Endothelial cell of umbilical vein (primary cell): Measurements from ENCODE around the gene CACNA1C. TPM values are rescaled to one million over a fixed set of nuclear protein-coding genes. Genes with fewer than 3 reads are reported as not detected.

Experiments
- BruUV-seq: library from RNA; stranded (reverse); fragments of 400-500 nt; replicated peaks from 2 replicates; lab custom pipeline; 2021; lab: Mats Ljungman, UMichigan
- CTCF ChIA-PET: fragments of 300-600, 350-600 bp; sonication (Branson Sonifier 250); formaldehyde crosslinking; loops from one replicate; lab custom pipeline; 2021; ENCODE audit warnings: antibody characterized with exemption, inconsistent platforms; lab: Charles Lee
- POLR2A ChIA-PET: fragments of 300-600, 350-600 bp; sonication (Branson Sonifier 250); formaldehyde crosslinking; loops from one replicate; lab custom pipeline; 2021; ENCODE audit warnings: antibody characterized with exemption, inconsistent platforms; lab: Charles Lee
- DNase-seq: peaks from one replicate; pipeline ENCODE4 v3.0.0-alpha.2; 2011; ENCODE audit warnings: low read depth, low spot score
- FAIRE-seq: peaks from 2 replicates; lab custom pipeline; 2011; peaks lifted over from hg19 to GRCh38; lab: Jason Lieb, UNC
- H2AFZ ChIP-seq: 2 replicates; pipeline ENCODE4 v1.6.0; 2012; ENCODE audit warnings: low read depth, low read length, control low read depth, inconsistent platforms
- H3K27ac ChIP-seq: 2 replicates; pipeline ENCODE4 v1.5.1; 2011; ENCODE audit warnings: low read depth, mild to moderate bottlenecking, control low read depth, low read length, moderate library complexity; ENCODE audit not compliant: insufficient read depth
- H3K27me3 ChIP-seq, 2 experiments: 2 replicates each; pipeline versions ENCODE4 v1.6.0 to v1.6.1; 2011; ENCODE audit warnings: low read length in 2 of 2, mixed read lengths in 1 of 2; ENCODE audit not compliant: control insufficient read depth in 2 of 2, insufficient read depth in 2 of 2
- H3K36me3 ChIP-seq, 2 experiments: 2 replicates in 1 of 2; 3 replicates in 1 of 2; pipeline ENCODE4 v1.5.1; 2011; ENCODE audit warnings: low read length in 2 of 2, mild to moderate bottlenecking in 1 of 2, moderate library complexity in 1 of 2; ENCODE audit not compliant: control insufficient read depth in 2 of 2, insufficient read depth in 2 of 2; ENCODE audit errors: extremely low read depth in 1 of 2
- H3K4me1 ChIP-seq: 3 replicates; pipeline ENCODE4 v1.5.1; 2011; ENCODE audit warnings: mild to moderate bottlenecking, low read length; ENCODE audit not compliant: control insufficient read depth, insufficient read depth; ENCODE audit errors: extremely low read depth
- H3K4me2 ChIP-seq: 2 replicates; pipeline ENCODE4 v1.6.1; 2011; ENCODE audit warnings: low read length, control low read depth, mixed read lengths; ENCODE audit not compliant: insufficient read depth
- H3K4me3 ChIP-seq, 3 experiments: fragments of 200-600 bp in 1 of 3; sonication (generic), shearing (Covaris generic) in 1 of 3; replicated peaks in 1 of 3; 2 replicates each; pipeline ENCODE4 v1.5.1; 2011 to 2016; ENCODE audit warnings: control low read depth in 3 of 3, low read length in 3 of 3, mild to moderate bottlenecking in 2 of 3, inconsistent platforms in 1 of 3, low read depth in 1 of 3, moderate library complexity in 1 of 3; ENCODE audit not compliant: insufficient read depth in 1 of 3
- H3K79me2 ChIP-seq: 2 replicates; pipeline ENCODE4 v1.6.0; 2012; ENCODE audit warnings: low read length, inconsistent platforms; ENCODE audit not compliant: control insufficient read depth, insufficient read depth
- H3K9ac ChIP-seq: replicated peaks from 2 replicates; pipeline ENCODE3; 2011; ENCODE audit warnings: low read length, control low read depth; ENCODE audit not compliant: insufficient read depth; ENCODE audit errors: extremely low read depth
- H3K9me1 ChIP-seq: replicated peaks from 3 replicates; pipeline ENCODE4 v1.6.0; 2011; ENCODE audit warnings: mild to moderate bottlenecking, low read length; ENCODE audit not compliant: control insufficient read depth, insufficient read depth; ENCODE audit errors: extremely low read depth
- H3K9me3 ChIP-seq: replicated peaks from 2 replicates; pipeline ENCODE4 v1.5.1; 2012; ENCODE audit warnings: low read length, inconsistent platforms; ENCODE audit not compliant: control insufficient read depth, insufficient read depth
- H4K20me1 ChIP-seq: replicated peaks from 2 replicates; pipeline ENCODE3; 2011; ENCODE audit warnings: mild to moderate bottlenecking, low read length; ENCODE audit not compliant: control insufficient read depth, insufficient read depth; ENCODE audit errors: extremely low read depth
- CTCF ChIP-seq, 2 donors: IDR thresholded peaks; 1 replicate in 1 of 2; 2 replicates in 1 of 2; pipeline ENCODE4 v1.5.1; 2011; ENCODE audit warnings: low read length in 2 of 2, mild to moderate bottlenecking in 2 of 2, moderate library complexity in 2 of 2, control low read depth in 1 of 2, inconsistent platforms in 1 of 2, low read depth in 1 of 2; ENCODE audit not compliant: insufficient read depth in 1 of 2; ENCODE audit errors: extremely low read depth in 1 of 2
- EZH2 ChIP-seq: IDR thresholded peaks from 2 replicates; pipeline ENCODE4 v1.6.1; 2012; ENCODE audit warnings: borderline replicate concordance, low read depth, mild to moderate bottlenecking, moderate library complexity, low read length, inconsistent platforms; ENCODE audit not compliant: severe bottlenecking
- FOS ChIP-seq: IDR thresholded peaks from 2 replicates; pipeline ENCODE4 v1.6.1; 2011; ENCODE audit warnings: mild to moderate bottlenecking, low read length, moderate library complexity, borderline replicate concordance; ENCODE audit not compliant: insufficient read depth
- GATA2 ChIP-seq: IDR thresholded peaks from 2 replicates; pipeline ENCODE4 v1.7.0; 2011; ENCODE audit warnings: low read depth, mild to moderate bottlenecking, moderate library complexity, mixed read lengths, low read length; ENCODE audit not compliant: insufficient read length, insufficient read depth
- JUN ChIP-seq: IDR thresholded peaks from 2 replicates; pipeline ENCODE4 v1.6.1; 2011; ENCODE audit warnings: borderline replicate concordance, low read depth; ENCODE audit not compliant: insufficient read length, insufficient read depth
- MAX ChIP-seq: IDR thresholded peaks from 2 replicates; pipeline ENCODE4 v1.6.1; 2011; ENCODE audit not compliant: insufficient read depth, insufficient read length
- MYC ChIP-seq: IDR thresholded peaks from one replicate; pipeline ENCODE4 v1.6.1; 2011; ENCODE audit warnings: mild to moderate bottlenecking, low read depth, low read length
- POLR2A ChIP-seq: IDR thresholded peaks from 2 replicates; pipeline ENCODE4 v1.6.1; 2012; ENCODE audit warnings: low read depth, mild to moderate bottlenecking, control low read depth, low read length
- POLR2AphosphoS5 ChIP-seq: IDR thresholded peaks from 2 replicates; pipeline ENCODE4 v1.6.1; 2012; ENCODE audit warnings: low read depth, mild to moderate bottlenecking, control low read depth, low read length, moderate library complexity; ENCODE audit not compliant: insufficient read depth
- dilution Hi-C: fragments of 300-500 bp; cut with MboI; formaldehyde crosslinking; loops from one replicate; pipeline ENCODE4 v1.15.0; 2019; ENCODE audit warnings: low sequenced_read_pairs; ENCODE audit not compliant: extremely low pct_ligation_motif_present
- intact Hi-C: fragments of 100-400 bp; cut with micrococcal nuclease; formaldehyde crosslinking; loops from one replicate; pipeline ENCODE4 v1.10.0; 2022
- polyA plus RNA-seq, 4 experiments: library from polyadenylated mRNA; depleted of rRNA in 3 of 4; stranded (reverse) in 3 of 4; unstranded in 1 of 4; fragments of >200 nt; gene quantifications; 2 replicates each; pipeline versions ENCODE4 v1.2.1 to v1.2.3, GENCODE V29; 2011 to 2012; ENCODE audit warnings: missing spikeins in 1 of 4
- total RNA-seq: library from RNA; stranded (reverse); gene quantifications from 2 replicates; pipeline ENCODE4 v1.2.3, GENCODE V29; 2021

Gene CACNA1C
- total and polyA plus RNA-seq, 2 donors (not counting 3 experiments of a cell fraction or from before 2014, with no cell fraction given) = not detected

GRCh38 chr12:2607881-2608607 lies 555.3 kb downstream of the CACNA1C start:
- Histone ChIP-seq H3K4me1 (no peaks in the 10 kb centered on the region), H3K27ac (no peak overlapping the region), H2AFZ (no peak overlapping the region), H3K9me3 (no peaks in the 10 kb centered on the region), H3K27me3 (no peaks in the 10 kb centered on the region), H3K79me2 (no peaks in the 10 kb centered on the region), H3K9ac (no peak overlapping the region), H3K4me3 (no peak overlapping the region), H3K9me1 (no peaks in the 10 kb centered on the region), H3K36me3 (no peaks in the 10 kb centered on the region), H4K20me1 (no peaks in the 10 kb centered on the region), H3K4me2 (no peak overlapping the region)
- POLR2A ChIA-PET = interaction anchor here (0.5 kb wide), 1 partner anchor 1324 kb away, joined by 3 read pairs; no protein-coding TSS in a partner anchor
- BruUV-seq = no TSS peak
- no peak for TF ChIP-seq CTCF (IDR thresholded peaks at IDR 0.05; ENCODE audit: extremely low read depth in 1 of 2, insufficient read depth in 1 of 2, low read depth in 1 of 2, low read length in 2 of 2)
- TF ChIP-seq POLR2AphosphoS5 = no peak
- TF ChIP-seq GATA2 = no peak
- no peak for TF ChIP-seq MAX
- no peak for TF ChIP-seq MYC
- TF ChIP-seq FOS = no peak
- no peak for TF ChIP-seq EZH2
- TF ChIP-seq POLR2A = no peak
- no peak for TF ChIP-seq JUN
- dilution Hi-C loops = no loop called here
- CTCF ChIA-PET = no interaction called here
- no peak for FAIRE-seq
- no peak for DNase-seq
- intact Hi-C loops = no loop called here
